BE2C (cell line): Measurements from ENCODE around the gene SDR42E2.
"Not testable (repeated sequence)": the region's sequence is repeated elsewhere in the genome, so short reads cannot be mapped to it uniquely, and the experiment has no call there.

Source experiments
- DNase-seq: peaks from one replicate; pipeline ENCODE4 v3.0.0-alpha.2; 2020
- H3K27me3 ChIP-seq: fragments of 250-450 bp; sonication (Bioruptor Pico); 2 replicates; pipeline ENCODE4 v1.5.1; 2020; ENCODE audit warnings: mild to moderate bottlenecking
- H3K36me3 ChIP-seq: fragments of 250-450 bp; sonication (Bioruptor Pico); 2 replicates; pipeline ENCODE4 v1.5.1; 2020; ENCODE audit warnings: mild to moderate bottlenecking
- H3K4me1 ChIP-seq: fragments of 250-450 bp; sonication (Bioruptor Pico); 2 replicates; pipeline ENCODE4 v1.5.1; 2020
- H3K4me3 ChIP-seq: 2 replicates; pipeline ENCODE4 v1.5.1; 2011; ENCODE audit warnings: low read depth, low read length
- H3K9me3 ChIP-seq: fragments of 250-450 bp; sonication (Bioruptor Pico); 2 replicates; pipeline ENCODE4 v1.5.1; 2020
- TF ChIP-seq, protein P1 (sequence below): IDR thresholded peaks from 2 replicates; pipeline ENCODE4 v1.5.1; 2012; ENCODE audit warnings: mild to moderate bottlenecking, low read depth, low read length

Gene SDR42E2

DNA sequence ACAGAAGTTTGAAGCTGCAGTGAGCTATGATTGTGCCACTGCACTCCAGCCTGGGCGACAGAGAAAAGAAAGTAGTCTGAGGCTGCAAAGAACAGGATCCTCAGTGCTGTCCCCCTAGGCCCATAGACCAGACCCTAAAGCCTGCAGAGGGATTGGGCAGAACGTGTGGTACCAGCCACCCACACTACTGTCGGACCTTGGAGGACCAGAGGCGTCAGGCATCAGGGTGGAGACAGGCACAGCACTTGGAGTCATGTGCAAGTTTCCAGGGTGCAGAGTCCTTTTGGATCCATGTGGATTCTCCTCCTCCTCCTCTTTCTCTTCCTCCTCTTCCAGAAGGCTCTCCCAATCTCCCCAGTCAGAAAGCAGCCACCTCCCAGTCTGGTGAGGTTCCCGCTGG, 2.2 kb downstream of the SDR42E2 start:
- Histone ChIP-seq H3K27me3 (peaks cover 17% of the 10 kb centered on the region; the same call in 1 of the 2 replicates), H3K4me3 (no peak overlapping the region)
- TF ChIP-seq, protein P1, sequence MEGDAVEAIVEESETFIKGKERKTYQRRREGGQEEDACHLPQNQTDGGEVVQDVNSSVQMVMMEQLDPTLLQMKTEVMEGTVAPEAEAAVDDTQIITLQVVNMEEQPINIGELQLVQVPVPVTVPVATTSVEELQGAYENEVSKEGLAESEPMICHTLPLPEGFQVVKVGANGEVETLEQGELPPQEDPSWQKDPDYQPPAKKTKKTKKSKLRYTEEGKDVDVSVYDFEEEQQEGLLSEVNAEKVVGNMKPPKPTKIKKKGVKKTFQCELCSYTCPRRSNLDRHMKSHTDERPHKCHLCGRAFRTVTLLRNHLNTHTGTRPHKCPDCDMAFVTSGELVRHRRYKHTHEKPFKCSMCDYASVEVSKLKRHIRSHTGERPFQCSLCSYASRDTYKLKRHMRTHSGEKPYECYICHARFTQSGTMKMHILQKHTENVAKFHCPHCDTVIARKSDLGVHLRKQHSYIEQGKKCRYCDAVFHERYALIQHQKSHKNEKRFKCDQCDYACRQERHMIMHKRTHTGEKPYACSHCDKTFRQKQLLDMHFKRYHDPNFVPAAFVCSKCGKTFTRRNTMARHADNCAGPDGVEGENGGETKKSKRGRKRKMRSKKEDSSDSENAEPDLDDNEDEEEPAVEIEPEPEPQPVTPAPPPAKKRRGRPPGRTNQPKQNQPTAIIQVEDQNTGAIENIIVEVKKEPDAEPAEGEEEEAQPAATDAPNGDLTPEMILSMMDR, result no peak

DNA sequence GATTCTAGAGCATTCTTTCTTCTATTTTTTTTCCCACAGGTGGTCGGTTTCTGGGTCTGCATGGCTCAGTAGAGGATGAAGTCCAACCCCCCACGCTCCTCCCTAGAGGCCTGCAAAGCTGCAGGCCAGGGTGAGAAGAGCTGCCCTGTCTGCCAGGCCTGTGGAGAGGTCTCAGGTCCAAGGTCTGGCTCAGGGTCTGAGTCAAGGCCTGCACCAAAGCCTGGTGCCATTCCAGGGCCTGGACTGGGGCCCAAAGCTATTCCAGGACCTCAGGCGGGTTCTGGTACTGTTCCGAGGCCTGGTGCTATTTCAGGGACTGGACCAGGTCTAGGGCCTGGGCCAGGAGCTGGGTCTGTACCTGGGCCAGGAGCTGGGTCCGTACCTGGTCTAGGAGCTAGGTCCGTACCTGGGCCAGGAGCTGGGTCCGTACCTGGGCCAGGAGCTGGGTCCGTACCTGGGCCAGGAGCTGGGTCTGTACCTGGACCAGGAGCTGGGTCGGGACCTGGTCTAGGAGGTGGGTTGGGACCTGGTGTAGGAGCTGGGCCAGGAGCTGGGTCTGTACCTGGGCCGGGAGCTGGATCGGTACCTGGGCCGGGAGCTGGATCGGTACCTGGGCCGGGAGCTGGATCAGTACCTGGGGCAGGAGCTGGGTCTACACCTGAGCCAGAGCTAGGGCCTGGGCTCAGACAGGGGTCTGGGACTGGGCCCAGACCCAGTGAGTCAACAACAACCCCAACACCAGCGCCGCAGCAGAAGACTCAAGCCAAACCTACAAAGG, 3.4 kb downstream of the SDR42E2 start:
- Histone ChIP-seq H3K27me3 (peaks cover 17% of the 10 kb centered on the region; the same call in 1 of the 2 replicates), H3K4me3 (no peak overlapping the region), H3K36me3 (no peaks in the 10 kb centered on the region), H3K4me1 (no peaks in the 10 kb centered on the region), H3K9me3 (no peaks in the 10 kb centered on the region)
- no peak for DNase-seq
- TF ChIP-seq, protein P1, result no peak

More for the DNA sequence above, 2.2 kb downstream of the SDR42E2 start:
- Histone ChIP-seq H3K4me1 (no peaks in the 10 kb centered on the region), H3K9me3 (no peaks in the 10 kb centered on the region), H3K36me3 (no peaks in the 10 kb centered on the region)
- no peak for DNase-seq

DNA sequence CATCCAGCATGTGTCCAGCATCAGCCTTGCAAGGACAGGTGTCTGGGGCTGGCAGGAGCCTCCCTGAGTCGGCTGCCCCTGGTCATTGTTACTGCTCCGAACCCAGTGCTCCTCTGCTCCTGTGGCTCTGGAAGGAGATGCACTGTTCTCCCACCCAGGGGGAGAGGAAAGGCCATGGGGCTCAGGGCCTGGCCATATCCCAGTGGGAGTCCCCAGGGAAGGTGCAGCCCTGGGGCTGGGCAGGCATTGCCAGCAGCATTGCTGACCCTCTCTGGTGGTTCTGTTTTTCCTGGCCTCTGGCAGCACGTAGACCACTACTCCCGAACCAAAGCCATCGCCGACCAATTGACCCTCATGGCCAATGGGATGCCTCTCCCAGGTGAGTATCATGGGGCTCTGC, 9.6 kb downstream of the SDR42E2 start:
- H3K9me3 ChIP-seq, result no peaks in the 10 kb centered on the region
- no peak for DNase-seq
- H3K4me1 ChIP-seq, result no peaks in the 10 kb centered on the region
- no peaks in the 10 kb centered on the region for H3K36me3 ChIP-seq
- no peak overlapping the region for H3K4me3 ChIP-seq
- TF ChIP-seq, protein P1, result no peak
- H3K27me3 ChIP-seq, result 0 out of 2 replicates have a peak, but pooled peaks cover 3% of the 10 kb centered on the region

DNA sequence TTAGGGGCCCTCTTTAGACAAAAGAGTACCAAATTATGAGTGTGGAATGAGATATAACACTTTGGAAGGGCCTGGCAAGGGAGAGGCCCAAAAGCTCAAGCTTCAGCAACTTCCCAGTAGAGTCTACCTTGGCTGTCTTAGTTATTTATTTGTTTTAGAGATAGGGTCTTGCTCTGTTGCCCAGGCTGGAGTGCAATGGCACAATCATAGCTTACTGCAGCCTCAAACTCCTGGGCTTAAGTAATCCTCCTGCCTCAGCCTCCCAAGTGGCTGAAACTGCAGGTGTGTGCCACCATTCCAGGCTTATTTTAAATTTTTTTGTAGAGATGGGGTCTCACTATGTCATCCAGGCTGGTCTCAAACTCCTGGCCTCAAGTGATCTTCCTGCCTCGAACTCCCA, 10.3 kb downstream of the SDR42E2 start:
- H3K36me3 ChIP-seq, H3K27me3 ChIP-seq, H3K4me1 ChIP-seq, H3K9me3 ChIP-seq, DNase-seq, H3K4me3 ChIP-seq: not testable (repeated sequence)

DNA sequence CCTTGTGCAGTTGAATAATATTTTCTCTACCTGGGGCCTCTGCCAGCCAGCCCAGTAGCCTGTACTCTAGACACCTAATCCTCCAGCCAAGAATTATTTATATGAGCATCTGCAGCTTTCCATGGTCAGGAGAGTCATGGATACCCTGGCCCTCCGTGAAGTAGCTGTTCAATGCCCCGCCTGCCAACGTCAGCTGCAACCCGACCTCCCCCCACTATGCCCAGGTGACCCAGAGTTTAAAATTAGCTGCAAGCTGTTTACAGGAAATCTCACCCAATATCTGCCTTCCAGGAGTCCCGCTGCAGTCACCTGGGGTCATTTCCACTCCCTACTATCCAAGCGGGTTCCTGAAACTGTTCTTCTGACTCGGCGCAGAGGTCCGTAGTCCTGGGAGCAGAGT, 12.3 kb downstream of the SDR42E2 start:
- H3K27me3 ChIP-seq, result peaks cover 3% of the 10 kb centered on the region; the same call in 1 of the 2 replicates
- H3K9me3 ChIP-seq, result no peaks in the 10 kb centered on the region
- no peak for DNase-seq
- H3K36me3 ChIP-seq, result no peaks in the 10 kb centered on the region
- H3K4me1 ChIP-seq, result no peaks in the 10 kb centered on the region
- H3K4me3 ChIP-seq, result no peak overlapping the region
- TF ChIP-seq, protein P1, result no peak

DNA sequence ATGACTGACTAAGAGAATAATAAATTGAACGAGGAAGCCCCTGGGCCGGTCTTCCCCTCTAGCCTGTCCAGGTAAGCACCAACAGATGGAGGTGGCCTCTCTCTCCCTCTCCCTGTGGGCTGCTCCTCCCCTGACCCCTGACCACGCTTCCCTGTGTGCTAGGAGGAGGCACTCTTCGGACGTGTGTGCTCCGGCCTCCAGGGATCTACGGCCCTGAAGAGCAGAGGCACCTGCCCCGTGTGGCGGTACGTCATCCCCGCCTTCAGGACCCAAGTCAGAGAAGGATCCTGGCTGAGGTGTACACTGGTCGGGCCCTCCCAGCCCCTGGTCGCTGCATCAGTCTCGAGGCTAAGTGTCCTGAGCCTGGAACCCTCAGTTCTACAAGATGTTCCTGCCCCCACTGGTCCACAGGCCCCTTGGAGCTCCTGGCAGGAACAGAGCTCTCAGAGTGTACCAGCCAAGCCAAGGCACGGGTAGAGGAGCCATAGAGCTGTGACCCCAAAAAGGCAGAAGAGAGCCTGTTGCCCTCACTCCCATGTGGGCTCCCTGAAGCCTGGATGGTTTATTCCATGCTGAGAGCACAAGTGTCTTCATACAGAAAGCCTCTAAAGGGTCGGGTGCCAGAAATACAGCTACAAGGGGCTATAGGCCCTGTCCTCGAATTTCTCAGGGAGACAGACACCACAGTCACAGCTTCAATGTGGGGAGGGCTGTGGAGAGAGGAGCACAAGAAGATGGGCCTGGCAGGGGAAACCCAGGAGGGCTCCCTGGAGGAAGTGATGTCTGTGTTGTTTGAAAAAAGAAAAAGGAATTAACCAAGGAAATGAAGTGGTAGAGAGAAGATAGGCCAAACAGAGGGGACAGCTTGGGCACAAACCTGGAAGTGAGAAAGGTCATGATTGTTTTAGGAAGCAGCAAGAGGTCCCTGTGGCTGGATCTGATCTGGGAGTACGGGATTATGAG, 15.9 kb downstream of the SDR42E2 start:
- no peak overlapping the region for H3K4me3 ChIP-seq
- H3K27me3 ChIP-seq, result peaks cover 9% of the 10 kb centered on the region; the same call in 1 of the 2 replicates
- no peaks in the 10 kb centered on the region for H3K36me3 ChIP-seq
- TF ChIP-seq, protein P1, result no peak
- no peaks in the 10 kb centered on the region for H3K4me1 ChIP-seq
- DNase-seq, result no peak
- no peaks in the 10 kb centered on the region for H3K9me3 ChIP-seq
